HG03457 (cell line): ENCODE data around the gene MSL1.
A peak's percentile ranks its signal among the peaks of the same experiment; 100 is the strongest.

Source experiments
- ATAC-seq: cut with Tn5 transposase; IDR thresholded peaks from one replicate; pipeline ENCODE4 v1.9.1; 2021; ENCODE audit warnings: moderate number of reproducible peaks; ENCODE audit not compliant: unreplicated experiment

MSL1 gene

GRCh38 chr17:40104594-40105486 is 16.9 kb upstream of the MSL1 start:
- ATAC-seq: no peak

DNA sequence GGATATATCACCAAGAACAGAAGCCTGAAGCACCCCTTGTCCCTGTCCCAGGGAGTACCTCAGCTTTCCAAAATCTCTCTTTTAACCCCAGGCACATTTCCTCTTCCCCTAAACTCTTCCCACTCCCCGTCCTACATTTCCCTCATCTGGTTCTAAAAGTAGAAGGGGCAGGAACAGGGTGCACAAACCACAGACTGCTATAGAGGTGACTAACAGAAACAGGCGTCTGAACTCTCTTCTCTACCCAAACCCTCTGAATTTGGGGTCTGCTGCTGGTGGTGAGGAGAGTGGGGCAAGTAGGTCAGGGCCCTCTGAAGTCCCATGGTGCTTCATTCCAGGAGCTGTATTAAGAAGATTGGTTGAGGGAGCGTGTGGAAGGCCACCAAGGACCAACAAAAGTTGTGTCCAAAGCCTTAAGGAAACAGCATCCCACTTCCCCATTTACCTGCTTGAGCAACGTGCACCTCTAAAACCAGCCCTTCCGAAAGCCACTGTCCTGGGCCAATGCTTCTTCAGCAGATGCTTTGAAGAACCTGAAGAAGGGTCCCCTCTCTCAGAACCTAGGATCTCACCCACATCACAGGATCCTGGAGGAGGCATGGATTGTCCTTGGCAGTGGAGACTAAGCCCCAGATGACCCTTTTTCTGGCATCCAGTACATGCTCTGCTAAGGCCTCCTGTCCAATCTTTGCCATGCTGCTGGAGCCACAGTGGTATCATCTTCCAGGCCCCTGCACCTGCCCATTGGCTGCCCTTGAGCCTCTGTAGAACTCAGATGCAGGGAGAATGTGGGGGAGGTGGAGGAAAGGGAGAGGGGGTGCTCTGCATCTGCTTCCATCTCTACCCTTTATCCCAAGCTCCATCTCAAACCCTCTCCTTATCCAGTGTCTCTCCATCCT is 15.7 kb upstream of the MSL1 start:
- no peak for ATAC-seq

GRCh38 chr17:40106760-40107521 is 14.8 kb upstream of the MSL1 start:
- ATAC-seq: no peak

GRCh38 chr17:40107522-40108174 is 14.1 kb upstream of the MSL1 start:
- no peak for ATAC-seq

DNA sequence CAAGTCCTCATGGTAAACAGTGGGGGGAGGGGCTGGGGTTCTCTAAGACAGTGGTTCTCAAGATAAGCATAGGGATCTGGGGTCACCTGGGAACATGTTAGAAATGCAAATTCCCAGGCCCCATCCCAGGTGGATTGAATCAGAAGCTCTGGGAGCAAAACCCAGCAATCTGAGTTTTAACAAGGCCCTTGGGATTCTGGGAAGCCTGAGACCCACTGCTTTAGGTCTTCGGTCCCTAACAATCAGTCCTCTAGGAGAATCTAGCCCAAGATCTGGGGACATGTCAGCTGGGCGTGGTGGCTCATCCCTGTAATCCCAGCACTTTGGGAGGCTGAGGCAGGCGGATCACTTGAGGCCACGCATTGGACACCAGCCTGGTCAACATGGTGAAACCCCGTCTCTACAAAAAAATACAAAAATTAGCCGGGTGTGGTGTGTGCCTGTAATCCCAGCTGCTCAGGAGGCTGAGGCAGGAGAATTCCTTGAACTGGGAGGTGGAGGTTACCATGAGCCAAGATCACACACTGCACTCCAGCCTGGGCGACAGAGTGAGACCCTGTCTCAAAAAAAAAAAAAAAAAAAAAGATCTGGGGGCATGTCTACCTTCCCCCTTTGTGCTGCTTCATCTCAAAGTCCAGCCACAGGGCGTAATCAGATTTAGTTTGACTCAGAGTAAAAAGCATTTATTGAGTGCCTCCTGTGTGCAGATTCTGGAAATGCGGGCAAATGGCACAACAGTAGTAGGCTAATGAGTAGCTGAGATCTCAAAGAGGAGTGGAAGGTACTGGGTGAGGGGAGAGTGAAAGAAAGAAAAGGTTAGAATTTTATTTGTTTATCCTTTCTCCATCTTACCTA is 12.6 kb upstream of the MSL1 start:
- ATAC-seq: no peak

DNA sequence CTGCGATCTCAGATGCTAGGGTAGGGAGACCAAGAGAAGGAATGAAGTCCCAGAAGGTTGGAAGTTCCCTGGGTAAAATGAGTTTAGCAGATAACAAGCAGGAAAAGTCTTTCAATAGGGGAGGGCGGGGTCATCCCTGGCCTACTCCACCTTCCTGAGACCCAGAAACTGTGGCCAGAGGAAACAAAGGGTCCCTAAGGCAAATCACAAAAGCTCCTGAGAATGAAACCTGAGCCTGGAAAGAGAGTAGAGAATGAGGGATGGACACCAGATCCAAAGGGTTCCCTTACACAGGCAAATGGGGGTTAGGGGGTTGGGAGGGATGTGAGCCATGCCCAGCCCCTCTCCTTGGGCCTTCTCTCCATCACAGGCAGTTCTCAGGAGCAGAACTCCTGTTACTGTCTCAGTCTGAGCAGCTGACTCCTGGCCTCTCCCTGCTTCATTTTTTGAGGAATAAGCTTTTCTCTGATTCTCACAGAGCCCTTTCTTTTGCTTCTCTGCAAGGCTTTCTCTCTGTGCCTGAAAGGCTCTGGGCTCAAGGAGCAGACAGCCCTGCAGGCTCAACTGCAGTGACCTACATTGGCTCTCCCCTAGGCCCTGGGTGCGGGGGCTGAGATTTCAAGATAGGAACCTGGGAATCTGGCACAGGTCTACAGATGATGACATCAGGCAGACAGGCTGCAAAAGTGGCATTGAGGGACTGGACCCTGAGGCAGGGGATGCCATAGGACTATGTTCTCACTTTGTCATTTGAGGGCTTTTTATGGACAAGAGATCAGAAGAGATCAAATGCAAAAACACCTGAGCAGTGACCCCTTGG is 11.5 kb upstream of the MSL1 start:
- no peak for ATAC-seq

DNA sequence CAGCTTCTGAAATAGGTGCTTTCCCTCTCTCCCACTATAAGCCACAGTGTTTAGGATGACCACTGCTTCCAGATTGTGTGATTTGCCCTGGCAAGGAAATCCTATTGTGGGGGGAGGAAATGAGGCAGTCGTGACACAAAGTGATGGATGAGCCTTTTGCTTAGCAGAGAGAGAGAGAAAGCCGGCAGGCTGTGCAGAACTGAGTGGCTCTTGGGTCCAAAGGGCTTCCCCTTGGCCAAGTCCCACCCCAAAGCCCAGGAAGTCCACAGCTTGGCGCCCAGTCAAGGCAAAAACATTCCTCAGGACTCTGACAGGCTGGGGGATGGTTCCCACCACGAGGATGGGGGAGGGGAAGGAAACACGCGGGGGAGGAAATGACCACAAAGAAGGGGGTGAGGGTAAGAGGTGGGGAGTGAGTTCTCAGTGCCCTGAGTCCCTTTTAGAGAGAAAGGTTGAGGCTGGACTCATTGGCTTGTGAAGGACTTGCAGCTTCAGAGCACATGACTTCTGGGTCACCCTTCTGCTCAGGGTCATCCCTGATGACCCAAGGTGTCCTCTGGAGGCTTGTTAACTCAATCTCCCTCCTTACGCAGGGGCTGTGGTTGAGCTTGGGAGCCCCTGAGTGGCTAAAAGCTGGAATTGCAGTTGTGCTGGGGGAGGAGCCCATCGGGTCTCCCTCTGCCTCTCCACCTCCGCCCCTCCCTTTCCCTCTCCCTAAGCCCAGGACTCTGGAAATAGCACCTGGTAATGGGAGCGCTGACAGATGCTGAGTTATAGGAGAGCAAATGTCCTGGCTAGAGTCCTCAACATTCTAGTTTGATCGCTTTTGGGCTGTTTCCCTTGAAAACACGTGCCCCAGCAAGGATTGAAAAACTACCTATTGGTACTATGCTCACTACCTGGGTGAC is 10.3 kb upstream of the MSL1 start:
- no peak for ATAC-seq

GRCh38 chr17:40112191-40112711 is 9.5 kb upstream of the MSL1 start:
- ATAC-seq: no peak

DNA sequence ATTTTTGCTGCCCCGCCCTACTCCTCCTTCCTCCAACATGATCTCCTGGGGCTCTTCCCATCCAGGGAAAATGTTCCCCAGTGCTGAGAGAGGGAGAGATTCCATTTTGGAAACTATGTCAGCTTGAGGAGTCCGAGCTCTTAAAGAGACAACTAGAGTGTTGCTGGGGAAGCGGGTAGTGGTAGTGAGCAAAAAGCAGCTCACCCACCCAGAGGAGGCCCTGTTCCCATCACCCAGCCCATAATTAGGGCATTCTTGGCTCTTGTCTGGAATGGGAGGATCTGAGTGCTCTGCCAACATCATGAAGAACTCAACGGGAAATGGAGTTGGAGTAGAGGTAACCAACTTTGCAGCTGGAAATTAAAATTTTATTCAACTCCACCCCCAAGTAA is 9.1 kb upstream of the MSL1 start:
- no peak for ATAC-seq

- peak; percentile 75 for ATAC-seq
These were observed 8.5 kb upstream of the MSL1 start for GRCh38 chr17:40113110-40113906.

DNA sequence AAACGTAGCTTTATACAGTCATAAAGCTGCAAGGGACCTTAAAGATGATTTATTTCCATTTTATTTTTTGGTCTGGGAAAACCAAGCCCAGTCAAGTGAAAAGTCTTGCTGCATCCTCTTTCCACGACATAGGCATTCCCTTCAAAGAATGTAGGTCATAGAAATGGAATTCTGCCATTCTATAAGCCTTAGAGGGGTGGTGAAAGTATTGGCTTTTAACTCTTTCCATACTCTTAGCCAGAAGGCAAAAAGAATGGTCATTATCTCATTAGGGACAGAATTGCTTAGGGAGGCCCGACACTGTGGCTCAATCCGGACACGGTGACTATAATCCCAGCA is 7.9 kb upstream of the MSL1 start:
- ATAC-seq: no peak

- ATAC-seq: no peak
These were observed 6.7 kb upstream of the MSL1 start for GRCh38 chr17:40115101-40115436.

- no peak for ATAC-seq
These were observed 596 bp downstream of the MSL1 start for GRCh38 chr17:40122136-40122998.

DNA sequence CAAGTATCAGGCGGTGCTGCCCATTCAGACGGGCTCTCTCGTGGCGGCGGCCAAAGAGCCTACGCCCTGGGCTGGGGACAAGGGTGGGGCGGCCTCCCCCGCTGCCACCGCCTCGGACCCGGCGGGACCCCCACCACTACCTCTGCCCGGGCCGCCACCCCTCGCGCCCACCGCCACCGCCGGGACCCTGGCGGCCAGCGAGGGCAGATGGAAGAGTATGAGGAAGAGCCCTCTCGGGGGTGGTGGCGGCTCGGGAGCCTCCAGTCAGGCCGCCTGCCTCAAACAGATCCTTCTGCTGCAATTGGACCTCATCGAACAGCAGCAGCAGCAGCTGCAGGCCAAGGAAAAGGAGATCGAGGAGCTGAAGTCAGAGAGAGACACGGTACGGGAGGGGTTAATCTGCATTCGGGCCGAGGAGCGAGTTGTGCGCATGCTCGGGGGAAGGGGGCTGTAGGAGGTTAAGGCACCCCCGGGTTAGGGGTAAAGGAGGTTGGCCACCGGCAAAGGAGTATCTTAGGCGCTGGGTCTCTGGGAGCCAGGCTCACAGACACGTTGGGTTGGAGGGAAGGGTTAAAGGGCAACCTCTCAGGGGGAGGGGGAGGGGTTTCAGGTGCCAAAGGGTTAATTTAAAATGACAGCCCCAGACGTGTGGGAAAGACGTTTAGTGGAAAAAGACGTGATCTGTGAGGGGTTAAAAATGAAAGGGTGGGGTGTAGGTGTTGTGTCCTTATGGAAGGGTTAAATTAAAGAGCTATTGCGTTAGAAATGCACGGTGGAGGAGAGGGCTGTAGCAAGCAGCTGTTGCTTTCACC is 1.4 kb downstream of the MSL1 start:
- no peak for ATAC-seq

GRCh38 chr17:40123811-40124114 is 2.0 kb downstream of the MSL1 start:
- no peak for ATAC-seq
